GM12864 (cell line): ENCODE results near the gene ATP13A4.
"Not testable (repeated sequence)": the region's sequence is repeated elsewhere in the genome, so short reads cannot be mapped to it uniquely, and the experiment has no call there.

Experiments
- DNase-seq: peaks from one replicate; pipeline ENCODE4 v3.0.0-alpha.2; 2011; ENCODE audit warnings: low read depth
- H3K4me3 ChIP-seq: 2 replicates; pipeline ENCODE4 v1.5.1; 2011; ENCODE audit warnings: mild to moderate bottlenecking, low read depth, low read length, control low read depth
- TF ChIP-seq, protein P1 (sequence below): IDR thresholded peaks from 2 replicates; pipeline ENCODE4 v1.5.1; 2011; ENCODE audit warnings: low read depth, mild to moderate bottlenecking, moderate library complexity, low read length, control low read depth, inconsistent platforms; ENCODE audit errors: missing control alignments

Gene ATP13A4

DNA sequence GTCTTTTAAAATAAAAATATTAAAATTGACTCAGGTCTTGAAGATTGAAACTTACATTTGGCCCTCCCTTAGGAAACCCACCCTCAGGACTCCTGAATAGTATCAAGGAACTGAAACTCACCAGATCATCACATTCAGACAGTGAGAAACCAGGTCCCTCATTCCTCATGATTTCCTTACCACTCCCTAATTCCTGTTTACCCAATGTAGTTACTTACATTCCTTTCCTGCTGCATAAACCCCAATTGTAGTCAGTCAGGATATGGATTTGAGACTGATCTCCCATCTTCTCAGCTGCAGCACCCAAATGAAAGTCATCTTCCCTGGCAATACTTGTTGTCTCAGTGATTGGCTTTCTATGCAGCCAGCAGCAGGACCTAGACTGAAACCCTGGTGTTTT is 8.6 kb downstream of the ATP13A4 start:
- TF ChIP-seq, protein P1, sequence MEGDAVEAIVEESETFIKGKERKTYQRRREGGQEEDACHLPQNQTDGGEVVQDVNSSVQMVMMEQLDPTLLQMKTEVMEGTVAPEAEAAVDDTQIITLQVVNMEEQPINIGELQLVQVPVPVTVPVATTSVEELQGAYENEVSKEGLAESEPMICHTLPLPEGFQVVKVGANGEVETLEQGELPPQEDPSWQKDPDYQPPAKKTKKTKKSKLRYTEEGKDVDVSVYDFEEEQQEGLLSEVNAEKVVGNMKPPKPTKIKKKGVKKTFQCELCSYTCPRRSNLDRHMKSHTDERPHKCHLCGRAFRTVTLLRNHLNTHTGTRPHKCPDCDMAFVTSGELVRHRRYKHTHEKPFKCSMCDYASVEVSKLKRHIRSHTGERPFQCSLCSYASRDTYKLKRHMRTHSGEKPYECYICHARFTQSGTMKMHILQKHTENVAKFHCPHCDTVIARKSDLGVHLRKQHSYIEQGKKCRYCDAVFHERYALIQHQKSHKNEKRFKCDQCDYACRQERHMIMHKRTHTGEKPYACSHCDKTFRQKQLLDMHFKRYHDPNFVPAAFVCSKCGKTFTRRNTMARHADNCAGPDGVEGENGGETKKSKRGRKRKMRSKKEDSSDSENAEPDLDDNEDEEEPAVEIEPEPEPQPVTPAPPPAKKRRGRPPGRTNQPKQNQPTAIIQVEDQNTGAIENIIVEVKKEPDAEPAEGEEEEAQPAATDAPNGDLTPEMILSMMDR, result no peak
- H3K4me3 ChIP-seq, result no peak overlapping the region
- no peak for DNase-seq

- TF ChIP-seq, protein P1, result no peak
- DNase-seq, result no peak
- H3K4me3 ChIP-seq, result no peak overlapping the region
Observed at GRCh38 chr3:193545304-193545703, 9.4 kb downstream of the ATP13A4 start.

DNA sequence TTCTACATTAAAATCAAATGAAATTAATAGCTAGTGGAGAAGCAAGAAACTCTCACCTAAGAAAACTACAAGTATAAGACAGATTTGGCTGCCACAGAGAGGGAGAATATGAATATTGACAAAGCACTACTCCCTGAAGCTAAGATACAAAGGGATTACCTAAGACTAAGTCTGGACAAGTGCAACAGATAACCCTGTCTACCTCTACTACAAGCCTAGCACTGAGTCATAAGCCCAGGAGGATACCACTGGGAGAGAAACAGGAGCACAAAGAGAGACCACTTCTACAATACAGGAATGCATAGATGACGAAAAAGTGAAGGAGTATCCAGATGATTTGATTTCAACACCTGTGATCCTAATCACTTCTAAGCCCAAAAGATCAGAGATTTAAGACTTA is 10.4 kb downstream of the ATP13A4 start:
- TF ChIP-seq, protein P1, result no peak
- no peak overlapping the region for H3K4me3 ChIP-seq
- no peak for DNase-seq

DNA sequence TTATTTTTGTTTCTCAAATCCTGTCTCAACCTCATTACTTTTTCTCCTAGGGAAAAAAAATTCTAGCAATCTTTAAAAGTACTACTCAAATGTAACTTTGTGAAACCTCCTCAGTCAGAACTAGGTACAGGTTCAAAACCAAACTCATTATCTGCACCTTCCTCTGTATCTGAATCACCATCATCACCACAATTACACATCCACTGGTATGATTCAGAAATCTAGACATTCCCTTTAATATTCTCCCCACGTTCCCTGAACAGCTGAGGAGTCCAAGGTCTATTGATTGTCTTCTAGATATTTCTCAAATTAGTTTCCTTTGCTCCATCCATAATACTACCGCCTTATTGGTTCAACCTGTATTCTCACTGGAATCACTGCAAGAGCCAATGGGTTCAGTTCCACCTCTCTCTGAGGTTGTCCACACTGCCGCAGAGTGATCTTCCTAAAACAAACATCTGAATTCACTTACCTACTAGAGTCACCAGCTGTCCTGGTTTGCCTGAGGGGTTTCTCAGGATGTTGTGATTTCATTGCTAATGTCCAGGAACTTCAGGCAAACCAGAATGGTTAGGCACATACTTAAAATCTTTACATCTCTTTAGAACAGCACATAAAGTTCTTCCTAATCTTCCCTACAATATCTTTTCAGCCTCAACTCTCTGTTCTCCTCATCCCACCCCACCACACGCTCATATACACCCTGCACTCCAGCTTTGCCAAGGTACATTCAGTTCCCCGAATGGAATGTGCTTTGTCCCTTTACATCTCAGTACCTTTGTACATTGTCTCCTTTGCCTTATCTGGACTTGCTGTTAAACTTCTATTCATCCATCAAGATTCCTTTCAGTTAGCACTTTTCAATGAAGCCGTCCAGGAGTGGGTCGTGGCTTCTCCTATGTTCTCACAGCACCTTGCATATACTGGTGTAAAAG is 24.2 kb downstream of the ATP13A4 start:
- no peak overlapping the region for H3K4me3 ChIP-seq
- TF ChIP-seq, protein P1, result no peak
- no peak for DNase-seq

DNA sequence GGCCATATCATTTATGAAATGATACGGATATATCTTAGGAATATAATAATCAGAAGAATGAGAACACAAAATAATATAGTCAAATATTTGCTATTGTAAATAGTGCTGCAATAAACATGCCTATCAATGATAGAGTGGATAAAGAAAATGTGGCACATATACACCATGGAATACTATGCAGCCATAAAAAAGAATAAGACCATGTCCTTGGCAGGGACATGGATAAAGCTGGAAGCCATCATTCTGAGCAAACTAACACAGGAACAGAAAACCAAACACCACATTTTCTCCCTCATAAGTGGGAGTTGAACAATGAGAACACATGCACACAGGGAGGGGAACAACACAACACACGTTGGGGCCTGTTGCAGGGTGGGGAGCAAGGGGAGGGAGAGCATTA is 28.6 kb downstream of the ATP13A4 start:
- H3K4me3 ChIP-seq, DNase-seq: not testable (repeated sequence)

- no peak for DNase-seq
- no peak overlapping the region for H3K4me3 ChIP-seq
- TF ChIP-seq, protein P1, result no peak
Observed at GRCh38 chr3:193522473-193522872, 32.2 kb downstream of the ATP13A4 start.

- H3K4me3 ChIP-seq, result no peak overlapping the region
- no peak for DNase-seq
- TF ChIP-seq, protein P1, result no peak
Observed at GRCh38 chr3:193520738-193521137, 34.0 kb downstream of the ATP13A4 start.
